Skin of body (tissue), 1 donor: ENCODE results near the gene PSMD5. TPM values are rescaled to one million over a fixed set of nuclear protein-coding genes. Genes with fewer than 3 reads are reported as not detected.

ENCODE experiments used
- total RNA-seq: library from RNA; depleted of rRNA; stranded (reverse); fragments of >200 nt; gene quantifications from one replicate; pipeline ENCODE4 v1.2.3, GENCODE V29; 2014

PSMD5 gene
- total RNA-seq, 1 donor from 2014 or later, result 29.5 TPM

Other genes with a start within 250 kb of the PSMD5 start
- gene MEGF9, start 128.5 kb downstream of the PSMD5 start, total RNA-seq, result 24.2 TPM
- gene FBXW2, start 49.5 kb downstream of the PSMD5 start, total RNA-seq, result 38.5 TPM
- 23.5 TPM for gene PHF19, start 34.3 kb upstream of the PSMD5 start, total RNA-seq
- gene TRAF1, start 83.9 kb upstream of the PSMD5 start, total RNA-seq, result 4.1 TPM
- 10.3 TPM for gene C5, start 207.4 kb upstream of the PSMD5 start, total RNA-seq
- gene CNTRL, start 232.0 kb upstream of the PSMD5 start, total RNA-seq, result 21.6 TPM